ENCODE results near the gene TMEM120B.

Gene TMEM120B

DNA sequence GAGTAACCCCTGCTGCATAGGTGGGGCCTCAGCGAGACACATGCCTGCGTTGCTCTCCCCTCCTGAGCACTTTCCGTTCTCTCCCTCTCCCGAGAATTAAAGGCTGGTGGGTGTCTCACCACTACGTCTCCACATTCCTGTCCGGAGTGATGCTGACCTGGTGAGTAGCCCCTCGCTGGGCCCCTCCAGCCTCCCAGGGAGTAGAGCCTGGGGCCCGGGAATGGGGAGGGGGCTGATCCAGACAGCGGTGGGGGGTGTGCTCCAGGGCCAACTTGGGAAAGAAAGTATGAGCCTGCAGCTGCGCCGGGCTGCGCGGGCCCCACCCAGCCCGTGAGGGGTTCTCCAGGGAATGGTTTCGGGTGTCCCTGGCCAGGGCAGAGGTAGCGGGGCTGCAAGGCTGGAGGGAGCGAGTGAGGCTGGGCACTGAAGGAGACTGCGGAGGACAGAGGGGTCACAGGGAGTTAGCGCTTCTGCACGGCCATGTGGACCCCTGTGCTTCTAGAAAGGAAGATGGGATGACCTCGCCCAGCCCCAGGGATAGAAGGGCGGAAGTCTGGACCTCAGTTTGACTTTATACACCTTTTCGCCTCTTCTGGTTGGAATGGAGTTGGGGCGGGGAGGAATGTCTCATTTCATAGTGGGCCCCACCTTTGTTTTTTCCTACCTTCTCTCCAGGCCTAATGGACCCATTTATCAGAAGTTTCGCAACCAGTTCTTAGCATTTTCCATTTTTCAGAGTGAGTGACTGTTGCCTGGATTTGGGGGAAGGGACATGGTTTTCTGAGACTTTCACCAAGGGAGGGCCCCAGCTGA, 58.5 kb downstream of the TMEM120B start:
- peak; percentile 4; the same call in 1 of the 2 replicates for TF ChIP-seq ZIC2 (tag by site-specific recombination; IDR thresholded peaks at IDR 0.05)
- TF ChIP-seq ZNF24 (tag by site-specific recombination; IDR thresholded peaks at IDR 0.05), result no peak
- TF ChIP-seq, protein P1, sequence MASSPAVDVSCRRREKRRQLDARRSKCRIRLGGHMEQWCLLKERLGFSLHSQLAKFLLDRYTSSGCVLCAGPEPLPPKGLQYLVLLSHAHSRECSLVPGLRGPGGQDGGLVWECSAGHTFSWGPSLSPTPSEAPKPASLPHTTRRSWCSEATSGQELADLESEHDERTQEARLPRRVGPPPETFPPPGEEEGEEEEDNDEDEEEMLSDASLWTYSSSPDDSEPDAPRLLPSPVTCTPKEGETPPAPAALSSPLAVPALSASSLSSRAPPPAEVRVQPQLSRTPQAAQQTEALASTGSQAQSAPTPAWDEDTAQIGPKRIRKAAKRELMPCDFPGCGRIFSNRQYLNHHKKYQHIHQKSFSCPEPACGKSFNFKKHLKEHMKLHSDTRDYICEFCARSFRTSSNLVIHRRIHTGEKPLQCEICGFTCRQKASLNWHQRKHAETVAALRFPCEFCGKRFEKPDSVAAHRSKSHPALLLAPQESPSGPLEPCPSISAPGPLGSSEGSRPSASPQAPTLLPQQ (tag by site-specific recombination; IDR thresholded peaks at IDR 0.05), result peak; percentile 65
- no peak for TF ChIP-seq ZNF157 (tag by site-specific recombination; IDR thresholded peaks at IDR 0.05)
- TF ChIP-seq ZFP69B (tag by site-specific recombination; IDR thresholded peaks at IDR 0.05), result 0 out of 2 replicates have a peak, but pooled peaks have one; percentile 49
- TF ChIP-seq, protein P2, sequence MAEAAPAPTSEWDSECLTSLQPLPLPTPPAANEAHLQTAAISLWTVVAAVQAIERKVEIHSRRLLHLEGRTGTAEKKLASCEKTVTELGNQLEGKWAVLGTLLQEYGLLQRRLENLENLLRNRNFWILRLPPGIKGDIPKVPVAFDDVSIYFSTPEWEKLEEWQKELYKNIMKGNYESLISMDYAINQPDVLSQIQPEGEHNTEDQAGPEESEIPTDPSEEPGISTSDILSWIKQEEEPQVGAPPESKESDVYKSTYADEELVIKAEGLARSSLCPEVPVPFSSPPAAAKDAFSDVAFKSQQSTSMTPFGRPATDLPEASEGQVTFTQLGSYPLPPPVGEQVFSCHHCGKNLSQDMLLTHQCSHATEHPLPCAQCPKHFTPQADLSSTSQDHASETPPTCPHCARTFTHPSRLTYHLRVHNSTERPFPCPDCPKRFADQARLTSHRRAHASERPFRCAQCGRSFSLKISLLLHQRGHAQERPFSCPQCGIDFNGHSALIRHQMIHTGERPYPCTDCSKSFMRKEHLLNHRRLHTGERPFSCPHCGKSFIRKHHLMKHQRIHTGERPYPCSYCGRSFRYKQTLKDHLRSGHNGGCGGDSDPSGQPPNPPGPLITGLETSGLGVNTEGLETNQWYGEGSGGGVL (tag by site-specific recombination; IDR thresholded peaks at IDR 0.05), result no peak
- TF ChIP-seq, protein P3, sequence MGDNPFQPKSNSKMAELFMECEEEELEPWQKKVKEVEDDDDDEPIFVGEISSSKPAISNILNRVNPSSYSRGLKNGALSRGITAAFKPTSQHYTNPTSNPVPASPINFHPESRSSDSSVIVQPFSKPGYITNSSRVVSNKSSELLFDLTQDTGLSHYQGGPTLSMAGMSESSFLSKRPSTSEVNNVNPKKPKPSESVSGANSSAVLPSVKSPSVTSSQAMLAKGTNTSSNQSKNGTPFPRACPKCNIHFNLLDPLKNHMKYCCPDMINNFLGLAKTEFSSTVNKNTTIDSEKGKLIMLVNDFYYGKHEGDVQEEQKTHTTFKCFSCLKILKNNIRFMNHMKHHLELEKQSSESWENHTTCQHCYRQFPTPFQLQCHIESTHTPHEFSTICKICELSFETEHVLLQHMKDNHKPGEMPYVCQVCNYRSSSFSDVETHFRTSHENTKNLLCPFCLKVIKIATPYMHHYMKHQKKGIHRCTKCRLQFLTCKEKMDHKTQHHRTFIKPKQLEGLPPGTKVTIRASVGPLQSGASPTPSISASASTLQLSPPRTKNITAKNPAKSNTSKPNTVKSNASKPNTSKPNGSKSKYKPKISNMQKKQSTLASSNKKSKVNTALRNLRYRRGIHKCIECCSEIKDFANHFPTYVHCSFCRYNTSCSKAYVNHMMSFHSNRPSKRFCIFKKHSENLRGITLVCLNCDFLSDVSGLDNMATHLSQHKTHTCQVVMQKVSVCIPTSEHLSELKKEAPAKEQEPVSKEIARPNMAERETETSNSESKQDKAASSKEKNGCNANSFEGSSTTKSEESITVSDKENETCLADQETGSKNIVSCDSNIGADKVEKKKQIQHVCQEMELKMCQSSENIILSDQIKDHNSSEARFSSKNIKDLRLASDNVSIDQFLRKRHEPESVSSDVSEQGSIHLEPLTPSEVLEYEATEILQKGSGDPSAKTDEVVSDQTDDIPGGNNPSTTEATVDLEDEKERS (tag by site-specific recombination; IDR thresholded peaks at IDR 0.05), result no peak
- TF ChIP-seq, protein P4, sequence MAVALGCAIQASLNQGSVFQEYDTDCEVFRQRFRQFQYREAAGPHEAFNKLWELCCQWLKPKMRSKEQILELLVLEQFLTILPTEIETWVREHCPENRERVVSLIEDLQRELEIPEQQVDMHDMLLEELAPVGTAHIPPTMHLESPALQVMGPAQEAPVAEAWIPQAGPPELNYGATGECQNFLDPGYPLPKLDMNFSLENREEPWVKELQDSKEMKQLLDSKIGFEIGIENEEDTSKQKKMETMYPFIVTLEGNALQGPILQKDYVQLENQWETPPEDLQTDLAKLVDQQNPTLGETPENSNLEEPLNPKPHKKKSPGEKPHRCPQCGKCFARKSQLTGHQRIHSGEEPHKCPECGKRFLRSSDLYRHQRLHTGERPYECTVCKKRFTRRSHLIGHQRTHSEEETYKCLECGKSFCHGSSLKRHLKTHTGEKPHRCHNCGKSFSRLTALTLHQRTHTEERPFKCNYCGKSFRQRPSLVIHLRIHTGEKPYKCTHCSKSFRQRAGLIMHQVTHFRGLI (tag by site-specific recombination; IDR thresholded peaks at IDR 0.05), result no peak
- H3K27ac ChIP-seq (ENCODE audit: extremely low read depth, low read depth, low read length), result no peak overlapping the region
- CTCF ChIA-PET, result no interaction called here

DNA sequence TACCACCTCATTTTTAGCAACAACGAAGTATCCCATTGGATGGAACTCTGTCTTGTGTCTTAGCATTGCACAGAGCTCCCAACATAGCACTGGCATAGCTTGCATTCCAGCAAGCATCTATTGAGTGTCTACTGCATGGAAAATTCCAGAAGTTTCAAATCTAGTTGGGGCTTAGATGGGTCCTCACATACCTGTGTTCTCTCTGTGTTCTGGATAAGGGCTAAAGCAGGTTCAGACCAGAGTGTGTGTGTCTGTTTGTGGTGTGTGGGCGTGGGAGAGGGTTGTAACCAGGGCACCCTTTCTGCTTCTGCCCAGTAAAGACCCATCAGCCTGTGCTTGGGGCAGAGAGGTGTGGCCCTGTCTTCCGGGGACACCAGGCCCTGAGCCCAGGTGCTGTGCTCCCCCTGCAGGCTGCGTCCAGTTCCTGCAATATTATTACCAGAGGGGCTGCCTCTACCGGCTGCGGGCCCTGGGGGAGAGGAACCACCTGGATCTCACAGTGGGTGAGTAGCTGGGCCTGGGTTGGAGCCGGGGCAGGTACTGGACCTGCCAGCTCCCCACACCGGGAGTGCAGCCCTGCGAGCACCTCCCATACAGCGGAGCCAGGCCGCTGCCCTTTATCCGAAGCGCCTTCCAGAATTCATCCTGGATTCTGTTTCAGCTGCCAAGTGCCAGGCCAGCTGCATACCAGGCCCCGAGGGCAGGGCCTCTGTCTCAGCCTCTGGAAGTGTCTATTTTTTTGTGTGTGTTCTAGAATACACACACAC, 60.6 kb downstream of the TMEM120B start:
- Histone ChIP-seq H3K27ac (ENCODE audit: extremely low read depth, low read depth, low read length) (no peak overlapping the region), H3K4me3 (ENCODE audit: low read depth, low read length) (no peak overlapping the region), H3K9me3 (ENCODE audit: control insufficient read depth, insufficient read depth, low read depth, low read length) (no peaks in the 10 kb centered on the region), H3K4me1 (ENCODE audit: control insufficient read depth, insufficient read depth, low read length) (no peaks in the 10 kb centered on the region), H3K36me3 (ENCODE audit: control insufficient read depth in 2 of 2, insufficient read depth in 1 of 2, low read length in 2 of 2) (no peaks in the 10 kb centered on the region)
- CTCF ChIA-PET, result interaction anchor here (0.6 to 15.2 kb wide), 39 partner anchors 9 to 495 kb away, joined by 3 to 238 read pairs (median 4); partner anchors contain the start of genes MORN3, RHOF and TMEM120B
- POLR2A ChIA-PET, result interaction anchor here (0.6 to 0.9 kb wide), 2 partner anchors 25 to 65 kb away, joined by 3 to 4 read pairs; no protein-coding TSS in a partner anchor
- TF ChIP-seq ZNF585B (tag by site-specific recombination; IDR thresholded peaks at IDR 0.05) (no peak), ZNF654 (tag by site-specific recombination; IDR thresholded peaks at IDR 0.05; ENCODE audit: low read depth) (peak; percentile 80), SCRT2 (tag by site-specific recombination; IDR thresholded peaks at IDR 0.05) (no peak), ZNF530 (tag by site-specific recombination; IDR thresholded peaks at IDR 0.05; ENCODE audit: low read depth) (no peak), ZNF335 (tag by site-specific recombination; conservative IDR thresholded peaks at IDR 0.05) (peak; percentile 65), SETDB1 (IDR thresholded peaks at IDR 0.05; ENCODE audit: insufficient read length, low read length) (no peak), MZF1 (tag by site-specific recombination; IDR thresholded peaks at IDR 0.05; ENCODE audit: borderline replicate concordance) (no peak), ZNF10 (tag by site-specific recombination; IDR thresholded peaks at IDR 0.05) (0 out of 2 replicates have a peak, but pooled peaks have one; percentile 11), ZNF423 (tag by site-specific recombination; IDR thresholded peaks at IDR 0.05) (no peak), ZNF561 (tag by site-specific recombination; IDR thresholded peaks at IDR 0.05; ENCODE audit: borderline replicate concordance) (no peak), KLF8 (tag by site-specific recombination; IDR thresholded peaks at IDR 0.05) (0 out of 2 replicates have a peak, but pooled peaks have one; percentile 21), ZNF510 (tag by site-specific recombination; IDR thresholded peaks at IDR 0.05; ENCODE audit: insufficient replicate concordance) (no peak)
- TF ChIP-seq, protein P5, sequence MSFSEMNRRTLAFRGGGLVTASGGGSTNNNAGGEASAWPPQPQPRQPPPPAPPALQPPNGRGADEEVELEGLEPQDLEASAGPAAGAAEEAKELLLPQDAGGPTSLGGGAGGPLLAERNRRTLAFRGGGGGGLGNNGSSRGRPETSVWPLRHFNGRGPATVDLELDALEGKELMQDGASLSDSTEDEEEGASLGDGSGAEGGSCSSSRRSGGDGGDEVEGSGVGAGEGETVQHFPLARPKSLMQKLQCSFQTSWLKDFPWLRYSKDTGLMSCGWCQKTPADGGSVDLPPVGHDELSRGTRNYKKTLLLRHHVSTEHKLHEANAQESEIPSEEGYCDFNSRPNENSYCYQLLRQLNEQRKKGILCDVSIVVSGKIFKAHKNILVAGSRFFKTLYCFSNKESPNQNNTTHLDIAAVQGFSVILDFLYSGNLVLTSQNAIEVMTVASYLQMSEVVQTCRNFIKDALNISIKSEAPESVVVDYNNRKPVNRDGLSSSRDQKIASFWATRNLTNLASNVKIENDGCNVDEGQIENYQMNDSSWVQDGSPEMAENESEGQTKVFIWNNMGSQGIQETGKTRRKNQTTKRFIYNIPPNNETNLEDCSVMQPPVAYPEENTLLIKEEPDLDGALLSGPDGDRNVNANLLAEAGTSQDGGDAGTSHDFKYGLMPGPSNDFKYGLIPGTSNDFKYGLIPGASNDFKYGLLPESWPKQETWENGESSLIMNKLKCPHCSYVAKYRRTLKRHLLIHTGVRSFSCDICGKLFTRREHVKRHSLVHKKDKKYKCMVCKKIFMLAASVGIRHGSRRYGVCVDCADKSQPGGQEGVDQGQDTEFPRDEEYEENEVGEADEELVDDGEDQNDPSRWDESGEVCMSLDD (tag by site-specific recombination; IDR thresholded peaks at IDR 0.05), result peak; percentile 62; the same call in 1 of the 2 replicates

More for the DNA sequence above, 58.5 kb downstream of the TMEM120B start:
- POLR2A ChIA-PET, result no interaction called here
- peaks cover under 1% of the 10 kb centered on the region; the same call in 1 of the 2 replicates for H3K4me1 ChIP-seq (ENCODE audit: control insufficient read depth, insufficient read depth, low read length)
- no peak overlapping the region for H3K4me3 ChIP-seq (ENCODE audit: low read depth, low read length)
- H3K36me3 ChIP-seq (ENCODE audit: control insufficient read depth in 2 of 2, insufficient read depth in 1 of 2, low read length in 2 of 2), result no peaks in the 10 kb centered on the region
- H3K9me3 ChIP-seq (ENCODE audit: control insufficient read depth, insufficient read depth, low read depth, low read length), result no peaks in the 10 kb centered on the region

All from HEK293 (cell line).